HFF-Myc (cell line): Measurements from ENCODE around the gene SP110.
A peak's percentile ranks its signal among the peaks of the same experiment; 100 is the strongest.

Source experiments
- DNase-seq: peaks from one replicate; pipeline ENCODE4 v3.0.0-alpha.2; 2011; ENCODE audit warnings: low read depth; ENCODE audit errors: extremely low read depth
- H3K4me3 ChIP-seq: replicated peaks from 2 replicates; pipeline ENCODE4 v1.5.1; 2011; ENCODE audit warnings: low read depth, mild to moderate bottlenecking, control low read depth, low read length
- TF ChIP-seq, protein P1 (sequence below): IDR thresholded peaks from 2 replicates; pipeline ENCODE4 v1.5.1; 2012; ENCODE audit warnings: mild to moderate bottlenecking, low read depth, low read length, control low read depth; ENCODE audit errors: missing control alignments

SP110 gene

DNA sequence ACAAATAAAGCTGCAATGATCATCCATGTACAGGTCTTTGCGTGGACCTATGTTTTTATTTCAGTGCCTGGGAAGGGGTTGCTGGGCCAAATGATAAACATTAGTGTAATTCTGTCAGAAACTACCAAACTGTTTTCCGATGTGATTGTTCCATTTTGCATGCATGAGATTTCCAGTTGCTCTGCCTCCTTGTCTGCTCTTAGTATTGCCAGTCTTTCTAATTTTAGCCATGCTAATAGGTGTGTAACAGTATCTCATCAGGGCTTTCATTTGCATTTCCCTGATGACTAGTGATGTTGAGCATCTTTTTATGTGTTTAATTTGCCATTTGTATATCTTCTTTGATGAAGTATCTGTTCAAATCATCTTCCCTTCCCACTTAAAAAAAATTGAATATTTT lies 67.5 kb downstream of the SP110 start:
- TF ChIP-seq, protein P1, sequence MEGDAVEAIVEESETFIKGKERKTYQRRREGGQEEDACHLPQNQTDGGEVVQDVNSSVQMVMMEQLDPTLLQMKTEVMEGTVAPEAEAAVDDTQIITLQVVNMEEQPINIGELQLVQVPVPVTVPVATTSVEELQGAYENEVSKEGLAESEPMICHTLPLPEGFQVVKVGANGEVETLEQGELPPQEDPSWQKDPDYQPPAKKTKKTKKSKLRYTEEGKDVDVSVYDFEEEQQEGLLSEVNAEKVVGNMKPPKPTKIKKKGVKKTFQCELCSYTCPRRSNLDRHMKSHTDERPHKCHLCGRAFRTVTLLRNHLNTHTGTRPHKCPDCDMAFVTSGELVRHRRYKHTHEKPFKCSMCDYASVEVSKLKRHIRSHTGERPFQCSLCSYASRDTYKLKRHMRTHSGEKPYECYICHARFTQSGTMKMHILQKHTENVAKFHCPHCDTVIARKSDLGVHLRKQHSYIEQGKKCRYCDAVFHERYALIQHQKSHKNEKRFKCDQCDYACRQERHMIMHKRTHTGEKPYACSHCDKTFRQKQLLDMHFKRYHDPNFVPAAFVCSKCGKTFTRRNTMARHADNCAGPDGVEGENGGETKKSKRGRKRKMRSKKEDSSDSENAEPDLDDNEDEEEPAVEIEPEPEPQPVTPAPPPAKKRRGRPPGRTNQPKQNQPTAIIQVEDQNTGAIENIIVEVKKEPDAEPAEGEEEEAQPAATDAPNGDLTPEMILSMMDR, result no peak
- no peak for DNase-seq
- H3K4me3 ChIP-seq, result no peak overlapping the region

DNA sequence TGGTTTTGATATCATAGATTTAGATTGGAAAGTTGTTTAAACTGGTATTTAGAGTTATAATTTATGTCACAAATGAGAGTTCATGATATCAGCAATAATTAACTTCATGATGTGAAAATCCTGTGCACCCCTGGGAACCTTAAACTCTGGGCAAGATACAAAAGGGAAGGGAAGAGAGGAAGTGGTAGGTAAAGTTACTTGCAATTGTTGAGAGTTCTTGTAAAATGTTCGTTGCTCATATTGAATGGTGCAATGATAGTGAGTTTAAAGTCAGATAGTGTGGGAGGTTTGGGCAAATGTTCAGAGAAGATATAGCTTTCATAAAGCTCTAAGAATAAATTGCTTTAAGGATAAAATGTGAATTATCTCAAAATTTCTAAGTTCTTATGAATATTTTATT lies 75.4 kb downstream of the SP110 start:
- TF ChIP-seq, protein P1, result no peak
- H3K4me3 ChIP-seq, result no peak overlapping the region
- DNase-seq, result no peak

DNA sequence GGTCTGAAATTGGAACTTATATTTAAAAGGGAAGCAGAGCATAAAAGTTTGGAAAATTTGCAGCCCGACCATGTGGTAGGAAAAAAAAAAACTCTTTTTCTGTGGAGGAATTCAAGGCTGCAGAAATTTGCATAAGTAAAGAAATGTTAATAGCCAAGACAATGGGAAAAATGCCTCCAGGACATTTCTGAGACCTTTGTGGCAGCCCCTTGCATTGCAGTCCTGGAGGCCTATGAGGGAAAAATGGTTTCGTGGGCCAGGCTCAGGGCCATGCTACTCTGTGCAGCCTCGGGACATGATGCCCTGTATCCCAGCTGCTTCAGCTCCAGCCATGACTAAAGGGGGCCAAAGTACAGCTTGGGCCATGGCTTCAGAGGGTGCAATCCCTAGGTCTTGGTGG lies 79.1 kb downstream of the SP110 start:
- TF ChIP-seq, protein P1, result no peak
- H3K4me3 ChIP-seq, result no peak overlapping the region
- no peak for DNase-seq

DNA sequence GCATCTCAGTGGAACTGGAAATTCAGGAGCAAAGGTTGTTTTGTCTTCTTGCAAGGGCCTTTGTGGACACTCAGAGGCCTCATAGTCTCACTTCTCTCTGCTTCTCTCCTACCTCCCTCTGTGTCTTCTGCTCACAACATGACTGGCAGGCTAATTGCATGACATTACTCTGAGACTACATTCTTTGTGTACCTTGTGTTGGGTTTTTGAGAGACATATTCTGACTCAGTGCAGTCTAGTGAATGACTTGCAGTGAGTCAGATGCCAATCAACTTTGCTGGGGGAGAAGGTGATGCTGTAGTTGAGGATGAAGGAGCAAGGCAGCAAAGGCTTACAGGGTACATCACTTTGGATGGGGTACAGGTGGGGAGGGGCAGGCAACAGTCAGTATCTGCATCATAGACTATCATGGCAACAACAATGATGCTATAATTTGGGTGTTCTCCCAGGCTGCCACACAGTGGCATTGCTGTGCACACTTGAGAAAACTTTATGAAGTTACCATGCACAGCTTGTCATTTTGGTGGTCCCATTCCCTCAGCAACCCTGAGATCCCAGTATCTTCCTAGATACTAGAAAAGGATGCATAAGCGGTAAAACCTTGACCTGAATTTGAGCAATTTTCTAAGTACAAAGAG lies 81.8 kb downstream of the SP110 start:
- no peak for DNase-seq
- TF ChIP-seq, protein P1, result no peak

DNA sequence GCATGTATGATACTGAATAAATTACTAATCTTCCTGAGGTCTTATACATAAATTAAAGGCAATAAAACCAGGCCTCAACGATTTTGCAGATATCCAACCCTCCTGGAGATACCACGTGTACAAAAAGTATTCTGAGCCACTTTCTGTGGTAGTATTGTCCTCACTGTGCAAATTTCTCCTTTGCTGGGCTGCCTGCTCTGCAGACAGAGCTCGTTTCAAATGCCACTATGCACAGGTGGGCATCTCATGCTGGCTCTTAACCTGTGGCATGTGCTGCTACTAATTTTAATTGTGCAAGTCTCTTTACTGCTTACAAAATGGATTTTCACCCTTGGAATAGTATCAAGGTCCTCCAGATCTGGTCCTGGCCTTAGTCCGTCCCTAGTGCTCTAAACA lies 84.7 kb downstream of the SP110 start:
- no peak for DNase-seq
- no peak overlapping the region for H3K4me3 ChIP-seq
- TF ChIP-seq, protein P1, result no peak

More for the DNA sequence above, 81.8 kb downstream of the SP110 start:
- H3K4me3 ChIP-seq, result no peak overlapping the region

DNA sequence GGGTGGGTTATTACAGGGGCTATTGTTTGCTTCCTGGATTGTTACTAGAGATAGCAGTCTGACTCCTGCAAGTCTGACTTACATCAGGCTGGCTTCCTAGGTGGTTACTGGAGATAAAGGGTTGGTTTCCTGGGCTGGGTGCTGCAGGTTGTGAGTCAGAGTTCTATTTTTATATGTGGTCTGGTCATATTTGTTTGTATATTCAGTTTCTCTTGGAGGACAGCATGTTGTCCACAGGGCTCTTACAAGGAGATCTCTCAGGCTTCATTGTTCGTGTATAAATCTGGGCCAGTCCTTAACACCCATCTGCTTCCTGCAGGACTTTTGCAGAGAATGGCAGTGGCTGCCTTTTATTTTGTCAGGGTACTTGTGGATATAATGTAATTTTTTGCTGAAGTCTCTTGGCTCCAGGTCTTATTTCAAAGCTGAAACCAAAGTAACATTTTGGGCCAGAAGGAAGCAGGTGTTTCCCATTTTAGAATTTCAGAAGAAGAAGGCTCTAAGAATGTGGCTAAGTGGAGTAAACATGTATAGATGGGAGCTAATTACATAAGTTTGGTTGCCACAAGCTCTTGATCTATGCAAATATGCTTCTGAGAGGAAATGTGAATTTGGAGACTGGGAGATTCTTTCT lies 85.2 kb downstream of the SP110 start:
- H3K4me3 ChIP-seq, result no peak overlapping the region
- TF ChIP-seq, protein P1, result no peak
- peak; percentile 26 for DNase-seq
